Middle frontal gyrus (tissue), 1 donor: Measurements from ENCODE around the gene FAM120B.
A peak's percentile ranks its signal among the peaks of the same experiment; 100 is the strongest.
"Not testable (repeated sequence)": the region's sequence is repeated elsewhere in the genome, so short reads cannot be mapped to it uniquely, and the experiment has no call there.

Source experiments
- DNase-seq: peaks from one replicate; pipeline ENCODE4 v3.0.0-alpha.2; 2015; ENCODE audit warnings: low spot score; ENCODE audit errors: extremely low spot score

FAM120B gene

DNA sequence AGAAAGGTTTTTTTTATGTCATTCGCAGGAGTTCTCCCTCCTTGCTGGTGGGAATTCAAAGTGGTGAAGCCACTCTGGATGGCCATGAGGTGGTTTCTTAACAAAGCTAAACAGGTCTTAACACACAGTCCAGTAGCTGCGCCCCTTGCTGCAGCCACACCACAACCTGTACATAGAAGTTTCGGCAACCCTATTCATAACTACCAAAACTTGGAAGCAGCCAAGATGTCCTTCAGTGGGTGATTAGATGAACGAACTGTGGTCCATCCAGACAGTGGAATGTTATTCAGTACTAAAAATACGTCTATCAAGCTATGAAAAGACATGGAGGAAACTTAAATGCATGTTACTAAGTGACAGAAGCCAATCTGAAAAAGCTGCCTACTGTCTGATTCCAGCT, 78.9 kb downstream of the FAM120B start:
- DNase-seq, result no peak

DNA sequence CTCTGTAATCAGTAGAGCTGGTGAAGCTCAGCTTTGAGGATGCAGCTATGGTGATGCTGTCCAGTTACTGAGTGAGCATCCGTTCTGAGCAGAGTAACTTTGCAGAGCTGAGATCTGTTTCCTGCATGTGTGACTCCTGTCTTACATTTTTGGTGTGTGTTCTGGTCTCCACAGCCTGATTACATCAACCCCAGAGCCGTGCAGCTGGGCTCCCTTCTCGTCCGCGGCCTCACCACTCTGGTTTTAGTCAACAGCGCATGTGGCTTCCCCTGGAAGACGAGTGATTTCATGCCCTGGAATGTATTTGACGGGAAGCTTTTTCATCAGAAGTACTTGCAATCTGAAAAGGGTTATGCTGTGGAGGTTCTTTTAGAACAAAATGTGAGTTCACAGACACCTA, 81.6 kb downstream of the FAM120B start:
- DNase-seq, result no peak

DNA sequence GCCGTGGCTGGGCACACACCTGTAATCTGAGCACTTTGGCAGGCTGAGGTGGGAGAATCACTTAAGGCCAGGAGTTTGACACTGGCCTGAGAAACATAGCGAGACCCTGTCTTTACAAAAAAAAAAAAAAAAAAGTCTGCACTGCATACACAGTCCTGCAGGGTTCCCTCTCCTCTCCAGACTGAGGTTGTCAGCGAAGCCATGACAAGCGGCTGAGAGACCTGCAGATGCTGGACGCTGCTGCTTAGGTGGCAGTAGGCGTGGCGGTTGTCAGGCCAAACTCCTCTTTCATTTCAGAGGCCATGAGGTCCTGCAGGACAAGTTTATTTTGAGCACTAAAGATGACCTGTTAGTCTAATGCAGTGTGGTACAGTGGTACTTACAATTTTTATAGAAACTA, 86.5 kb downstream of the FAM120B start:
- DNase-seq, result no peak

DNA sequence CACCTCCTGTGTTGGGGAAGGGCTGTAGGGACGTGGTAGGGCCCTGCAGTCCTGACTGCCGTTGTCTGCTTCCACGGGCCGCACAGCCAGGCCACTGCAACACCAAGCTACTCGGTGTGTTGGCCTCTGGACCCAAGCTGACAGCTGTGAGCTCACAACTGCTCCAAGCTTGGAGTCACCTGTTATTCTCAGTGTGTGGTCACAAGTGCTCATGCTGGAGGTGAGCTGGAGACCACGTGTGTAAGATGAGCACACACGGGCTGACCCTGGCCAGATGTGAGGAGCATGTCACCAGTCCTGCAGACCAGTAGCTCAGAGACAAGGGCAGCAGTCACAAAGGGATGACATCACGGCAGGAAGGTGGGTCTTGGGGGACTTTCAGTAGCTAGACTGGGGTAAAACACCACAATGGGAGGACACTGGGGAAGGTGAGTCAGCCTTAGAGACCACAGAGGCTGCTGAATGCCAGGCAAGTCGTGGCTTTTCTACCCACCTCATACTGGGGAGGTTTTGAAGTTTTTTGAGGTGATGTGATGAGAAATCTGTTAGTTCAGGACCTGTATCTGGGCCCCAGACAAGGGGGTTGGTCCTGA, 87.3 kb downstream of the FAM120B start:
- DNase-seq, result no peak

DNA sequence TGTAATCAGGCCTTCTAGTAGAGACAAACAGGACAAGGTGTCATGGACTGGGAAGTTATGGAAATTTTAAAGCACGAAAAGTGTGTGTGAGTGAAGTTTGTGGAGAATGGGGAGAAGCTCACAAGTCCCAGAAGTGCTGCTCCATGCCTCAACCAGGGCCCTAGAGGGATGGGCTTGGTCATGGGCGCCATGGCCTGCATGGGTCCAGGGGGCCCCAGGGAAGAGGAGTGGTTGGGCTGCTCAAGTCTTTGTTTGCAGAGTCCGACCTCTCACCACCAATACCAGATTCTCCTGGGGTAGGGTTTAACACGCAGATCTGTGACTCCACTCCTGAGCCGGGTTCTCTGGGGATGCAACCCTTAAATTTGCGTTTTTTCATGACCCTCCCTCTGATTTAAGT, 88.4 kb downstream of the FAM120B start:
- DNase-seq, result no peak

DNA sequence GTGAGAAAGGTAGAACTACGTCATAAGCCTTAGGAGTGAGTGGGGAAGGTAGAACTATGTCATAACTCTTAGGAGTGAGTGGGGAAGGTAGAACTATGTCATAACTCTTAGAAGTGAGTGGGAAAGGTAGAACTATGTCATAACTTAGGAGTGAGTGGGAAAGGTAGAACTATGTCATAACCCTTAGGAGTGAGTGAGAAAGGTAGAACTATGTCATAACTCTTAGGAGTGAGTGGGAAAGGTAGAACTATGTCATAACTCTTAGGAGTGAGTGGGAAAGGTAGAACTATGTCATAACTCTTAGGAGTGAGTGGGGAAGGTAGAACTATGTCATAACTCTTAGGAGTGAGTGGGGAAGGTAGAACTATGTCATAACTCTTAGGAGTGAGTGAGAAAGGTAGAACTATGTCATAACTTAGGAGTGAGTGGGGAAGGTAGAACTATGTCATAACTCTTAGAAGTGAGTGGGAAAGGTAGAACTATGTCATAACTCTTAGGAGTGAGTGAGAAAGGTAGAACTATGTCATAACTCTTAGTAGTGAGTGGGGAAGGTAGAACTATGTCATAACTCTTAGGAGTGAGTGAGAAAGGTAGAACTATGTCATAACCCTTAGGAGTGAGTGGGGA, 92.3 kb downstream of the FAM120B start:
- not testable (repeated sequence) for DNase-seq

DNA sequence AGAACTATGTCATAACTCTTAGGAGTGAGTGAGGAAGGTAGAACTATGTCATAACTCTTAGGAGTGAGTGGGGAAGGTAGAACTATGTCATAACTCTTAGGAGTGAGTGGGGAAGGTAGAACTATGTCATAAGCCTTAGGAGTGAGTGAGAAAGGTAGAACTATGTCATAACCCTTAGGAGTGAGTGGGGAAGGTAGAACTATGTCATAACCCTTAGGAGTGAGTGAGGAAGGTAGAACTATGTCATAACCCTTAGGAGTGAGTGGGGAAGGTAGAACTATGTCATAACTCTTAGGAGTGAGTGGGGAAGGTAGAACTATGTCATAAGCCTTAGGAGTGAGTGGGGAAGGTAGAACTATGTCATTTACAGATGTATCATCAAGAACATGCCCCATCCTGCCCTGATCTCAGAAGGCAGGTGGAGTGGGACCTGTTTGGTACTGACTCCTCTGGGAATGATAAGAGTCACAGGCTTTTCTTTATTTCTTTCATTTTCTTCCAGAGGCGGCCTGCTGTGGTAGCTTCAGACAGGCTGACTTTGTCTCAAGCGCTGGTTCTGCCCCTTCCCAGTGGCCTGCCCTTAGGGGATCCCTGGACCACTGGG, 93.5 kb downstream of the FAM120B start:
- not testable (repeated sequence) for DNase-seq

DNA sequence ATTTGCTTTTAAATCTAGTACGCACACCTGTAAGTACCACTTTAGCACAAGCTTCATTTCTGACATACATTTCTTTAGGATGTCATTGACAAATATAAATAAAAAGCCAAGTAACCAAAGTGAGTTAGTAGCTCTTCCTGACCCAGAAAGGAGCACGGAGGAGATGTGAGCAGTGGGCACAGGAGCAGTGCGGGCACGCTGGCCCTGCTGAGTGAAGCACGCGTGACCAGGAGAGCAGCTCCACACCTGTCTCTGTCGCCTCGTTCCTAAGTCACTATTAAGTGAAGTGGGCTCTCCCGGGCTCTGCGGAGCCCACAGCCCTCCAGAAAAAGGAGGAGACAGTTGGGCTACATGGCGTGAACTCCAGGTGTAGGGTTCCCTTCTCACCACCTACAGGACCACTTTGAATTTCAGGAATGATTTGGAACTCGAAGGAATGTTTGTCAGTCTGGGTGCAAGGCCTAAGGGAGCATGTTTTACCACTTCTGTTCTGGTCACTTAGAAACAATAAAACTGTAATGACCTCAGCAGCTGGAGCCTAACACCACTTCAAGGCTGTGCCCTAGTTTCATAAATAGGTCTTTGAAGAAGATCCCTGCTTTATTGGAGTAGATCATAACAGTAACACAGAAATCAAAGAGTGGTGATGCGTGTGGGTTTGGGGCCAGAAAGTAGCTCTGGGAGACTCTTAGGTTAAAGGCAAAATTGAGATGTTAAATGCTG, 95.9 kb downstream of the FAM120B start:
- no peak for DNase-seq

DNA sequence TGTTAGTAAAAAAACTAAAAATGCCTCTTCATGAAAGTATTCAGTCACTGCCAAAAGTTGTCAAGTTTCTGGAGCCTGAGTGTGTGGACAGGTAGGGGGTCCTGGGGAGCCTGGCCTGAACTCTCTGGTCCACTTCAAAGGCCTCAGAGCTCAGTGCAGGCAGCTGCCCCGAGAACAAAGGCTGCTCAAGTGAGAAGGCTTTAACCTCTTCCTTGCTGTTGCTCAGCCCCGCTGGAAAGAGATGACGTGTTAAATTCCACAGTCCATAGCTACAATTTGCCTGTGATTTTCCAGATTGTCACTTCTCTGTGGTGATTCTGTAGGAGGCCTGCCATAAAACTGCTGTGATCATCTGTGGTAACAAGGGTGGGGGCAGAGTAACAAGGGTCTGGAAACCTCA, 96.9 kb downstream of the FAM120B start:
- no peak for DNase-seq

DNA sequence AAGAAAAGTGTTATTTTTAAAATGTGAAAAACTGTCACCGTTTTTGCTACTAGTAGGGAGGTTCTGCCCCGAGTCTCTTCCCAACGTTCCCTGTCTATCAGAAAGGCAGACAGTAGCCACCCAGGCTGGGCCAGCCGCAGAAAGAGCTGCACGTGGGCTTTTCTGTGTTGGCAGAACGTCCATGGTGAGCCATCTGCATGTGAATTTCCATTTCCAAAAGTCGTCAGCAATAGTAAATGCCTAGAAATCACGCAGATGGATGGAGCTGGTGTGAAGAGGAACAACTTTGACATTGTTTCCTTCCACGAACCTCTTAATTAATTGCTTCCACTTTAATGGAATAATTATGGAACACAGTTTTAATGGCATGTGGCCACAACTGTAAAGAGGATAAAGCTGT, 97.5 kb downstream of the FAM120B start:
- peak; percentile 74 for DNase-seq

DNA sequence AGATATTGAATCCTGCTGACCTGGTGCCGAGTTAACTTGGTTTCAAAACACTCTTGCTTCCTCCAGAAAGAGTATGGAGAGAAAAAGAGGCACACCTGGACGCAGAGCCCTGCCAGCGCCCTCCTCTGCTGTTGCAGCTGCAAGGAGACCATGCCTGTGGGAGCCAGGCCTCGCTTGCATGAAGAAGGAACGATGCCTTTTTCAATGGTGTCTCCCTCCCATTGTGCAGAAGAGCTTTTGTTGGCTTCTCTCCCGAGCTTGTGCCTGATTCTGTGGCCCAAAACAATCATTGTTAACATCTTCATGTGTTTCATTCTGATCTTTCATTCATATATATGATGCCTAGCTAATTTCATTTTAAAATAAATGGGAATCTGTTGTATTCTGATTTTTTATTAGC, 98.1 kb downstream of the FAM120B start:
- DNase-seq, result no peak

DNA sequence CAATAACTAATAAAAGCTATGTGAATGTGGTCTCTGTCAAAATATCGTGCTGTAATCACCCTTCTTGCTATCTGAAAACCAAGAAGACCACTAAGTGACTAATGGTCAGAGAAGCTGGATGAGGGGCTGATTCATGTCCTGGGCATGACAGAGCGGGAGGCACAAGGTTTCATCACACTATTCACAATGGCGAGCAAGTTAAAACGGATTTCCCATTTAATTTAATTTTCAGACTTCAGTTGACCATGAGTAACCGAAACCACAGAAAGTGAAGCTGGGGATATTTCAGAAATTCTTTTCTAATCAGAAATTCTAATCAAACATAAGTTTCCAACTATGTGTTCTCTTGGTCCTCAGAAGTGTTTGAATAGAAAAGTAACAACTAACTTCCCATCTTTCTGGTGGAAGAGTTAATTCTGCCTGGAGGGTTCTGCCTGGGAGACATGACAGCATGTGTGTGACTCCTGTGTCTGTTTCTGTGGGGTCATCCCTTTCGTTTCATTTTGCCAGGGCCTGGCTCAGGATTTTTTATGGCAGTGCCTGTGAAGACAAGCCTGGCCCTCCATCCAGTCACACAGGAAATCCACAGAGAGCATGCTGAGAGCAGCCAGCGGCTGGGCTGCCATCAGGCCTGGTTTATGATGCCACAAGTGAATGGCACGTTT, 98.9 kb downstream of the FAM120B start:
- DNase-seq, result no peak

DNA sequence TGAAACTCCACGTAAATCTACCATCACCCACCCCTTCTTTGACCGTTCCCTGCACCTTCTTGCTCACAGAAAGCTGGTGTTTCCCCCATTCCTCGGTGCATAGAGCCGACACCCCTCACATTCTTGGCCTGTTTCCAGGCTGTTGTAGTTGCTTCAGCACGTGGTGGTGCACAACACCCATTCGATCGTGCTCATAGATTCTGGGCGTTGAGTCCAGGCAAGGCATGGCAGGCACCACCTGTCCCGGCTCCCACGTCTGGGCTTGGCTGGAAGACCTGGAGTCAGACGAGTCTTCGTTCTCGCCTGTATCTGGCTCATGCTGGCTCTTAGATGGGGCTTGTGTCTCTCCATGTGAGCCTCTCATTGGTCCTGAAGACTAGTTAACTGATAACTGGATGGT, 100.6 kb downstream of the FAM120B start:
- DNase-seq, result no peak

DNA sequence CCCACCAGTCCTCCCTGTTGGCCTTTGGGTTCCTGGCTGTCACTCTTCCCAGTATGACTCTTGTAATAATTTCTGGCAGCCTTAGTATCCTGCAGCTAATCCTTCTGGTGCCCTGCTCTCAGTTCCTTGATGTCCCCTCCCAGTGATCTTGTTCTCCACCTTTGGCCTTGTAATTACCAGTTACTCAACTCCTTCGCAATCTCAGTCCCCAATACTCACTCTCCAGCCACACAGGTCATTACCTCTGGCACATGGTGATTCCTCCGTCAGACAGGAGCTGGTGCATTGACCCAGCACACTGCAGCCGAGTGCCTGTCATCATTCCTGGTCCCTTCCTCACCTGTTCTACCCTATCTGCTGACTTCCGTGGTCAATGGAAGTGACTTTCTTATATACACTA, 101.4 kb downstream of the FAM120B start:
- DNase-seq, result no peak

DNA sequence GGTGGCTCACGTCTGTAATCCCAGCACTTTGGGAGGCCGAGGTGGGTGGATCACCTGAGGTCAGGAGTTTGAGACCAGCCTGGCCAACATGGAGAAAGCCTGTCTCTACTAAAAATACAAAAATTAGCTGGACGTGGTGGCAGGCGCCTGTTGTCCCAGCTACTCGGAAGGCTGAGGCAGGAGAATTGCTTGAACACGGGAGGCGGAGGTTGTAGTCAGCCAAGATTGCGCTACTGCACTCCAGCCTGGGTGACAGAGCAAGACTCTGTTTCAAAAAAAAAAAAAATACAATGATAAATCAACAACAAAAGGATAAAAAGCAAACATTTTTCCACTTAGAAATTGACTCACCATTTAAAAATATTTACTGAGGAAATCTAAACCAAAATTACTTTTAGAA, 103.2 kb downstream of the FAM120B start:
- DNase-seq, result not testable (repeated sequence)

DNA sequence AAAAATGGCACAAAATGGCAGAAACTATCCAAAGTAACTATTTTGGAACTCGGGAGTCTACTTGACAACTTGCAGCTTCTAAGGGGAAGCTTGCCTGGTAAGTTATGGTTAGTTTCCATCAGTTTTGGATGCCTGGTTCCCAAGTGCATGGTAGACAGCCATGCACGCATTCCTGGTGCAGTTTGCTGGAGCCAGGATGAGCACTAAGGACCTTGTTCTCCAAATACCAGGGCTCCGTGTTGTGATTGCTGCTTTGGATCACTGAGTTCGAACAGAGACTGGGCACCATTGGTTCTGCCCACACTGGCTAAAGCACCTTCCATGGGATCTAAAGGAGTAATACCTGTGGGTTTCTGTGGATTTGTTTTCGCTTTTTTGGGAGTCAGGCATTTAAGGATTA, 103.7 kb downstream of the FAM120B start:
- DNase-seq, result no peak

DNA sequence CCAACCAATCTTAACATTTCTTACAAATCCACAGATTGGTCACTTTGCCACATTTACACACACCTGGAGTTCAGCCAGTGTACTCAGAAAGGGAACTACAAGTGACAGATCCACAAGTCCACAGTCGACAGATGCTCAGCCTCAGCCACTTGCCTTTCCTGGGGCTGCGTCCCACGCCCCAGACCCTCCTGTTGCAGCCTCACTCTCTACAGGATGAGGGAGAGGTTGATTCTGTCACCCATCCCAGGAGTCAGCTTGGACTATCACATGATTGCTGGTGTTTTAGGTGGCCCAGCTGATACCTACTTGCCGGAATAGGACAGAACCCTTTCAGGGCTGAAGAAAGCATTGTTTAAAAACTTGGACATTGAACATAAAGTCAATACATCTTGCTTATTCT, 108.8 kb downstream of the FAM120B start:
- DNase-seq, result no peak

DNA sequence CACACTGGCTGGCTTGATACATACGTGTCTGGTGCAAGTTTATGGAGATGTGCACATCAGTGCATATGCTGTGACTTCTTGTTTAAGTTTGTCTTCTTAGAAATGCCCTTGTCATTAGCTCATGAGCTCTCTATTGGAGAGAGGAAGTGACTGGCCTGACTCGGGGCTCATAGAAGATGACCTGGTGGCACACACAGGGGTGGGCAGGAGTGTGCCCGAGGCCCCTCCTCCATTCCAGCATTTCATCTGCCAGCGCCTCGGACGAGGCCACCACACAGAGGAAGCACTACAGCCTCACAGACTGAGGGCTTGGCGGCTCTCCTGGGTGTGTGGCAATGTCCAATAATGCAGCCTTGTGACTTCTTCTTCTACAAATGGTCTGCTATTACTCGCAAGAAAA, 109.7 kb downstream of the FAM120B start:
- DNase-seq, result no peak

DNA sequence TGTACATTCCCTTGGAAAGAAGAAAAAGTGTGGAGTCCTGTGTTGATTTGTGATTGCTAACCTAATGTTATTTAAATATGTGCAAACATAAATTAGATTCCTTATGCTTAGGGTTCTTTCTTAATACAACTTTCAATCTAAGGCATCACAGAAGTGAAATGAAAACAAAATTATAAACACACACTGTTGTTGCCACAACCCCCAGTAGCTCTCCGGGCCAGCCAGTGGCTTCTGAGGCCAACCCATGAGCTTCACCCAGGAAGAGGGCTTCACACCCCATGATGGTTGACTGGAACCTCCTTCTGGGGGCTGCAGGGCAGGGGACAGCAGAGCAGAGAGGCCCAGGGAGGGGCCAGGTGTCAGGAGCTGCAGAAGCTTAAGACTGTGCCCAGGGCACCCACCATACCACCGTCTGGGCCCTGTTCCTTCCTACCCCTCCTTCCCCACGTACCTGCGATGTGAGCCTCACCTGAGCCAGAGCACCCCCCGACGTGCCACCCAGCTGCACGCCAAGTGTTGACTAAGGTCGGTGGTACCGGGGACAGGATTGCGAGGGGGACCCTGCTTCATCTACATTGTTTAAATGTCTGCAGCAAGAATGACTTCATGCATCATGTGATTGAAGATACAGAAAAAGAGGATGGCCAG, 110.5 kb downstream of the FAM120B start:
- no peak for DNase-seq

DNA sequence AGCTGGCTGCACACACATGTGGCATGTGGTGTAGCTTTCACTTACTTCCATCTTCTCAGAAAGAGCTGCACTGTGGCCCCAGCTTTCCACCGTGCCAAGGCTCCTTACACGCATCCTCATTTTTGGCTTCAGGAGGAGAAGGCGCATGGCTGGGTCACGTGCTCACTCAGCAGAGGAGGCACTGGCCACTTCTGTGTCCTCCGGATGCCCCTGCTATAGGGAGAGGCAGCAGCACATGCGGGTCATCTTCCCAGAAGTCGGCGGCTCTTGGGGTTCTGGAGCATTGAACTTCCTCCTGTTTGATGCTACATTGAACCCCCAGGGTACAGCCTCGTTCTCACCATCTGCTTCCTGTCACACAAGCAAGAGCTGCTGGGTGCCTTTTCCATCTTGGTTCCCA, 111.3 kb downstream of the FAM120B start:
- no peak for DNase-seq

DNA sequence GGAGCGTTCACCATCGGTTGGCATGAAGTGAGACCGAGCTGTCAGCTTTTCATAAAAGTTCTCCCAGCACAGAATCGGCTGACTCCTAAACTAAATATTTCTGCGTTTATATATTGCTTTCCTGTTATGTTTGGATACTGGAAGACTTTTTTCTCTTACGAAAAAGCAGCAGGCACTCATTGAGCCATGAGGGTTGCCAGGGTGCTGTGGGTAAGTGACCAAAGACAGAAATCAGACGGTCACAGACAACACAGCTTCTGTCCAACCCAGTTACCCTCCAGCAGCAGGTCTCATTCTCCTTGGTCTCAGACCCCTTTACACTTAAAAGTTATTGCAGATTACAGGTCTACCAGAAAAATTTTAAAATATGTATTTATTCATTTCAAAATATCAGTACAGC, 113.7 kb downstream of the FAM120B start:
- no peak for DNase-seq
